KBM-7 (cell line): Measurements from ENCODE around the gene SPRTN.

Experiments used
- DNase-seq: peaks from one replicate; pipeline ENCODE4 v3.0.0-alpha.2; 2015
- in situ Hi-C: fragments of 300-500 bp; cut with MboI; formaldehyde crosslinking; loops from 2 replicates; pipeline ENCODE4 v1.14.3; 2020; ENCODE audit warnings: low sequenced_read_pairs, low pct_unique_long_range_greater_than_20kb, mixed read lengths

The SPRTN gene

GRCh38 chr1:231369282-231369681 is 31.2 kb downstream of the SPRTN start:
- in situ Hi-C loops, result no loop called here
- DNase-seq, result no peak

- no peak for DNase-seq
- in situ Hi-C loops, result no loop called here
Measured at GRCh38 chr1:231372501-231372900, 34.4 kb downstream of the SPRTN start.

GRCh38 chr1:231374394-231374793 is 36.3 kb downstream of the SPRTN start:
- DNase-seq, result no peak
- in situ Hi-C loops, result no loop called here

GRCh38 chr1:231376101-231376500 is 38.0 kb downstream of the SPRTN start:
- DNase-seq, result no peak
- in situ Hi-C loops, result no loop called here

GRCh38 chr1:231376875-231377549 is 38.9 kb downstream of the SPRTN start:
- DNase-seq, result no peak
- in situ Hi-C loops, result no loop called here

GRCh38 chr1:231381729-231382128 is 43.6 kb downstream of the SPRTN start:
- in situ Hi-C loops, result no loop called here

GRCh38 chr1:231382426-231382825 is 44.3 kb downstream of the SPRTN start:
- DNase-seq, result no peak
- in situ Hi-C loops, result no loop called here

More at GRCh38 chr1:231381729-231382128, 43.6 kb downstream of the SPRTN start:
- DNase-seq, result no peak

- DNase-seq, result no peak
- in situ Hi-C loops, result no loop called here
Measured at GRCh38 chr1:231383159-231383860, 45.2 kb downstream of the SPRTN start.

GRCh38 chr1:231384696-231385415 is 46.8 kb downstream of the SPRTN start:
- in situ Hi-C loops, result no loop called here
- no peak for DNase-seq

GRCh38 chr1:231385416-231385748 is 47.3 kb downstream of the SPRTN start:
- DNase-seq, result no peak
- in situ Hi-C loops, result no loop called here

- in situ Hi-C loops, result no loop called here
- DNase-seq, result no peak
Measured at GRCh38 chr1:231386466-231386865, 48.4 kb downstream of the SPRTN start.

- in situ Hi-C loops, result no loop called here
- peak; percentile 58 for DNase-seq
Measured at GRCh38 chr1:231387770-231388669, 49.9 kb downstream of the SPRTN start.

- no peak for DNase-seq
- in situ Hi-C loops, result no loop called here
Measured at GRCh38 chr1:231390071-231390470, 52.0 kb downstream of the SPRTN start.

- in situ Hi-C loops, result no loop called here
- DNase-seq, result no peak
Measured at GRCh38 chr1:231392389-231393131, 54.5 kb downstream of the SPRTN start.

- in situ Hi-C loops, result no loop called here
- no peak for DNase-seq
Measured at GRCh38 chr1:231393668-231394067, 55.6 kb downstream of the SPRTN start.

- DNase-seq, result peak; percentile 27
- in situ Hi-C loops, result no loop called here
Measured at GRCh38 chr1:231395076-231395997, 57.2 kb downstream of the SPRTN start.

- no peak for DNase-seq
- in situ Hi-C loops, result no loop called here
Measured at GRCh38 chr1:231395998-231396390, 57.9 kb downstream of the SPRTN start.

GRCh38 chr1:231396643-231397042 is 58.5 kb downstream of the SPRTN start:
- DNase-seq, result no peak
- in situ Hi-C loops, result no loop called here
